OCI-LY1 (cell line): ENCODE data around the gene MAD1L1.

Experiments used
- CTCF ChIP-seq: fragments of 200-600 bp; sonication (generic), shearing (Covaris generic); IDR thresholded peaks from 2 replicates; pipeline ENCODE4 v1.5.1; 2017; ENCODE audit warnings: mild to moderate bottlenecking, antibody characterized with exemption, low read length, moderate library complexity, mixed read lengths
- EZH2 ChIP-seq: fragments of 200-600 bp; sonication (generic), shearing (Covaris generic); IDR thresholded peaks from 2 replicates; pipeline ENCODE4 v1.8.0; 2017; ENCODE audit warnings: borderline replicate concordance, mixed run types, mild to moderate bottlenecking, antibody characterized with exemption, low read length, moderate library complexity, mixed read lengths

GRCh38 chr7:2045559-2046405 lies 187.0 kb downstream of the MAD1L1 start:
- no peak for TF ChIP-seq CTCF
- no peak for TF ChIP-seq EZH2
